PC-3 (cell line): ENCODE results near the gene ADO. TPM values are rescaled to one million over a fixed set of nuclear protein-coding genes. Genes with fewer than 3 reads are reported as not detected.
A peak's percentile ranks its signal among the peaks of the same experiment; 100 is the strongest.

ENCODE experiments used
- ATAC-seq: fragments of 200-7000 bp; cut with Tn5 transposase; 2 replicates; pipeline ENCODE4 v1.9.1; 2020; ENCODE audit warnings: mild to moderate bottlenecking, moderate library complexity
- BruUV-seq: library from RNA; stranded (reverse); fragments of 400-500 nt; replicated peaks from 2 replicates; lab custom pipeline; 2021; lab: Mats Ljungman, UMichigan
- CTCF ChIA-PET: fragments of 300-600 bp; sonication (Branson Sonifier 250); formaldehyde crosslinking; loops from one replicate; lab custom pipeline; 2022; ENCODE audit warnings: antibody characterized with exemption; lab: Charles Lee
- POLR2A ChIA-PET: fragments of 300-600 bp; sonication (Branson Sonifier 250); formaldehyde crosslinking; loops from one replicate; lab custom pipeline; 2022; ENCODE audit warnings: antibody characterized with exemption; ENCODE audit not compliant: unreplicated experiment; lab: Charles Lee
- DNase-seq: peaks from one replicate; pipeline ENCODE4 v3.0.0-alpha.2; 2015
- H2AFZ ChIP-seq: fragments of 300-600 bp; sonication (generic); 2 replicates; pipeline ENCODE4 v1.6.0; 2016; ENCODE audit warnings: antibody characterized with exemption, low read length
- H3F3A ChIP-seq: fragments of 300-600 bp; sonication (generic); one replicate; pipeline ENCODE4 v1.6.0; 2017; ENCODE audit warnings: antibody characterized with exemption, low read length, control low read depth, mild to moderate bottlenecking; ENCODE audit not compliant: unreplicated experiment
- H3K27ac ChIP-seq: fragments of 300-600 bp; sonication (generic); 2 replicates; pipeline ENCODE4 v1.5.1; 2016; ENCODE audit warnings: mild to moderate bottlenecking, low read length
- H3K27me3 ChIP-seq: fragments of 300-600 bp; sonication (generic); 2 replicates; pipeline ENCODE4 v1.6.1; 2016; ENCODE audit warnings: low read length, mixed read lengths
- H3K36me3 ChIP-seq: fragments of 300-600 bp; sonication (generic); 2 replicates; pipeline ENCODE4 v1.6.1; 2016; ENCODE audit warnings: low read depth, mixed run types, low read length, mixed read lengths
- H3K4me1 ChIP-seq: fragments of 300-600 bp; sonication (generic); 2 replicates; pipeline ENCODE4 v1.5.1; 2016; ENCODE audit warnings: low read length; ENCODE audit not compliant: insufficient read depth
- H3K4me2 ChIP-seq: fragments of 300-600 bp; sonication (generic); 2 replicates; pipeline ENCODE4 v1.6.0; 2016; ENCODE audit warnings: low read length
- H3K4me3 ChIP-seq: fragments of 300-600 bp; sonication (generic); 2 replicates; pipeline ENCODE4 v1.5.1; 2016; ENCODE audit warnings: mild to moderate bottlenecking, low read length, mixed read lengths
- H3K79me2 ChIP-seq: fragments of 300-600 bp; sonication (generic); 2 replicates; pipeline ENCODE4 v1.6.1; 2017; ENCODE audit warnings: low read length, mixed read lengths
- H3K9ac ChIP-seq: fragments of 300-600 bp; sonication (generic); 2 replicates; pipeline ENCODE4 v1.6.0; 2016; ENCODE audit warnings: mild to moderate bottlenecking, low read length
- H3K9me2 ChIP-seq: fragments of 300-600 bp; sonication (generic); replicated peaks from 2 replicates; pipeline ENCODE4 v1.6.1; 2016; ENCODE audit warnings: mixed run types, low read length, mixed read lengths
- H3K9me3 ChIP-seq: fragments of 300-600 bp; sonication (generic); 2 replicates; pipeline ENCODE4 v1.6.1; 2016; ENCODE audit warnings: low read length, mixed read lengths
- H4K20me1 ChIP-seq: fragments of 300-600 bp; sonication (generic); 2 replicates; pipeline ENCODE4 v1.6.1; 2016; ENCODE audit warnings: low read length, mixed read lengths
- EZH2 ChIP-seq: fragments of 300-600 bp; sonication (generic); IDR thresholded peaks from one replicate; pipeline ENCODE4 v1.6.1; 2017; ENCODE audit warnings: antibody characterized with exemption, mild to moderate bottlenecking, low read length; ENCODE audit not compliant: unreplicated experiment
- EZH2phosphoT487 ChIP-seq: fragments of 300-600 bp; sonication (generic); IDR thresholded peaks from 2 replicates; pipeline ENCODE4 v1.6.1; 2018; ENCODE audit warnings: mild to moderate bottlenecking, antibody characterized with exemption, low read length, borderline replicate concordance
- intact Hi-C: fragments of 100-400 bp; cut with micrococcal nuclease; formaldehyde crosslinking; loops from 2 replicates; pipeline ENCODE4 v1.9.0; 2023
- total RNA-seq: library from RNA; depleted of rRNA; stranded (reverse); fragments of >200 nt; gene quantifications from 2 replicates; pipeline ENCODE4 v1.2.3, GENCODE V29; 2014
- TF ChIP-seq, protein P1 (sequence below): fragments of 300-600 bp; sonication (generic); conservative IDR thresholded peaks from 2 replicates; pipeline ENCODE4 v1.5.1; 2017; ENCODE audit warnings: antibody characterized with exemption, low read depth, mild to moderate bottlenecking, low read length

ADO gene
- total RNA-seq, 1 experiment from 2014 or later = 107 TPM

DNA sequence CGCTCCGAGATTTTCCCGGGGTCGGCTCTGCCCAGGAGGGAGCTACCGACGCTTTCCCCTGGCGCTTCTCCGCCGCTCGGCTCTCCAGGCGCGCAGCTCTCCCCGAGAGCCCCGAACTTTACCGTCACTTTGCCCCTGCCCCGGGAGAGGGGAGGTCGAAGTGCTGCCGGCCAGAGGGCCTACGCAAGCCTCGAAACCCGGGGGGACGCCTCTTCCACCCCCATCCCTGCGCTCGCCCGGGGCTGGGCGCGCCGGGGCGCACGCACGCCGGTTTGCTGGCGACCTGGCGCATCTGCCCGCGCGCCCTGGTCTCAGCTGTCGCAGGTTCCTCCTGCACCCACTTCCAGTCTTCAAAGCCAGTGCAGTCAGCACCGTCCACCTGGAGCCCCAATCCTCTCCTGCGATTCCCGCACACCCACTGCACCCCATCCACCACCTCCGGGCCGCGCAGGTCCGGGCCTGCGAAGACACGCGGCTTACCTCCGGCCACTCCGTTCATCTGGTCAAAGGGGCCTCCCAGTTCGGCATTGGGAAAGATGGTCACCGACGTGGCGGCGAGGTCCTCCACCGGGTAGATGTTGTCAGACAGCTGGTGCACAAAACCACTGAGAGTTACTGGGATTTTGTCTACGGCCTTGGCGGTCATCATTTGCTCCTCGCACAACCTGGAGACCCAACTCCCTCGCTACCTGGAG is 11.0 kb downstream of the ADO start:
- Histone ChIP-seq H3K9ac (peak overlapping the region; percentile 65; the same call in 1 of the 2 replicates), H3K36me3 (no peaks in the 10 kb centered on the region), H4K20me1 (no peaks in the 10 kb centered on the region), H3K4me2 (peak overlapping the region; percentile 83), H3K79me2 (0 out of 2 replicates have a peak, but pooled peaks cover under 1% of the 10 kb centered on the region), H3K4me1 (peaks cover 22% of the 10 kb centered on the region), H3F3A (no peaks in the 10 kb centered on the region), H3K27ac (no peak overlapping the region), H3K9me2 (no peaks in the 10 kb centered on the region), H2AFZ (peak overlapping the region; percentile 77), H3K4me3 (peak overlapping the region; percentile 69), H3K9me3 (no peaks in the 10 kb centered on the region), H3K27me3 (no peaks in the 10 kb centered on the region)
- intact Hi-C loops = loop anchor here (1.0 to 5.0 kb wide), 9 partner anchors 9 to 778 kb away; partner anchors contain the start of gene NRBF2
- TF ChIP-seq, protein P1, sequence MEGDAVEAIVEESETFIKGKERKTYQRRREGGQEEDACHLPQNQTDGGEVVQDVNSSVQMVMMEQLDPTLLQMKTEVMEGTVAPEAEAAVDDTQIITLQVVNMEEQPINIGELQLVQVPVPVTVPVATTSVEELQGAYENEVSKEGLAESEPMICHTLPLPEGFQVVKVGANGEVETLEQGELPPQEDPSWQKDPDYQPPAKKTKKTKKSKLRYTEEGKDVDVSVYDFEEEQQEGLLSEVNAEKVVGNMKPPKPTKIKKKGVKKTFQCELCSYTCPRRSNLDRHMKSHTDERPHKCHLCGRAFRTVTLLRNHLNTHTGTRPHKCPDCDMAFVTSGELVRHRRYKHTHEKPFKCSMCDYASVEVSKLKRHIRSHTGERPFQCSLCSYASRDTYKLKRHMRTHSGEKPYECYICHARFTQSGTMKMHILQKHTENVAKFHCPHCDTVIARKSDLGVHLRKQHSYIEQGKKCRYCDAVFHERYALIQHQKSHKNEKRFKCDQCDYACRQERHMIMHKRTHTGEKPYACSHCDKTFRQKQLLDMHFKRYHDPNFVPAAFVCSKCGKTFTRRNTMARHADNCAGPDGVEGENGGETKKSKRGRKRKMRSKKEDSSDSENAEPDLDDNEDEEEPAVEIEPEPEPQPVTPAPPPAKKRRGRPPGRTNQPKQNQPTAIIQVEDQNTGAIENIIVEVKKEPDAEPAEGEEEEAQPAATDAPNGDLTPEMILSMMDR = no peak
- TF ChIP-seq EZH2 = no peak
- TF ChIP-seq EZH2phosphoT487 = no peak
- DNase-seq (no peak), ATAC-seq (no peak)
- CTCF ChIA-PET = interaction anchor here (1.1 to 1.5 kb wide), 4 partner anchors 9 to 268 kb away, joined by 3 to 12 read pairs (median 6); no protein-coding TSS in a partner anchor
- POLR2A ChIA-PET = interaction anchor here (0.6 kb wide), 2 partner anchors 198 to 268 kb away, joined by 3 read pairs; no protein-coding TSS in a partner anchor
- no TSS peak for BruUV-seq

DNA sequence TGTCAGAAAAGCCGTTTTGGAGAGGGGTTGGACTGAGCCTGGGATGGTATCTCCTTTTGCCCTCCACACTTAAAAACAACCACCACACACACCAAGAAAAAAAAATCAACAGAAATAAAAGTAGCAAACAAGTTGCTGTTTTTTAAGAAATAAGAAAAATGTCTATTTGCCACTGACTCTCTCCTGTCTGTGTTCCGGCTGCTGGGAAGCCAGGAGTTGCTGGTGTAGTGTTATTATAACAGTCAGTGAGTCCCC is 11.5 kb downstream of the ADO start:
- H3K4me1 ChIP-seq = peaks cover 22% of the 10 kb centered on the region
- no peak overlapping the region for H3K27ac ChIP-seq

More for the DNA sequence above, 11.5 kb downstream of the ADO start:
- ChIA-PET POLR2A (interaction anchor here (0.6 to 0.7 kb wide), 3 partner anchors 144 to 268 kb away, joined by 3 to 5 read pairs (median 3); no protein-coding TSS in a partner anchor), CTCF (interaction anchor here (1.0 to 1.5 kb wide), 5 partner anchors 10 to 378 kb away, joined by 3 to 12 read pairs (median 6); no protein-coding TSS in a partner anchor)
- Histone ChIP-seq H3K27me3 (no peaks in the 10 kb centered on the region), H3K79me2 (no peaks in the 10 kb centered on the region), H3K4me2 (peak overlapping the region; percentile 83), H3K9ac (peak overlapping the region; percentile 65; the same call in 1 of the 2 replicates), H3K9me2 (no peaks in the 10 kb centered on the region), H3F3A (no peaks in the 10 kb centered on the region), H3K4me3 (peak overlapping the region; percentile 69), H3K9me3 (no peaks in the 10 kb centered on the region), H3K36me3 (no peaks in the 10 kb centered on the region), H4K20me1 (no peaks in the 10 kb centered on the region), H2AFZ (peak overlapping the region; percentile 77)
- DNase-seq = no peak
- intact Hi-C loops = loop anchor here (1.0 to 5.0 kb wide), 9 partner anchors 10 to 779 kb away; partner anchors contain the start of gene NRBF2
- no peak for ATAC-seq
- BruUV-seq = TSS peak; percentile 55
- TF ChIP-seq, protein P1 = no peak
- no peak for TF ChIP-seq EZH2
- no peak for TF ChIP-seq EZH2phosphoT487
